SK-N-SH (cell line): ENCODE results near the gene AFAP1.

Experiments used
- CTCF ChIP-seq: fragments of 200-600 bp; sonication (generic); IDR thresholded peaks from 2 replicates; pipeline ENCODE4 v1.6.1; 2017; ENCODE audit warnings: antibody characterized with exemption, mild to moderate bottlenecking, moderate library complexity
- EZH2phosphoT487 ChIP-seq: fragments of 200-600 bp; sonication (generic); IDR thresholded peaks from 2 replicates; pipeline ENCODE4 v1.6.1; 2017; ENCODE audit warnings: low read depth, mixed run types, mild to moderate bottlenecking, antibody characterized with exemption, moderate library complexity, borderline replicate concordance
- RCOR1 ChIP-seq: fragments of 150-350 bp; IDR thresholded peaks from 2 replicates; pipeline ENCODE4 v1.6.1; 2017; ENCODE audit warnings: antibody characterized with exemption, low read length
- USF2 ChIP-seq: fragments of 150-350 bp; IDR thresholded peaks from 2 replicates; pipeline ENCODE4 v1.6.1; 2017; ENCODE audit warnings: antibody characterized with exemption, low read length, low read depth, borderline replicate concordance
- YY1 ChIP-seq: IDR thresholded peaks from 2 replicates; pipeline ENCODE4 v1.4.0; 2012; ENCODE audit warnings: low read depth, mild to moderate bottlenecking

- TF ChIP-seq CTCF, result no peak
- TF ChIP-seq RCOR1, result no peak
- no peak for TF ChIP-seq EZH2phosphoT487
- no peak for TF ChIP-seq YY1
- TF ChIP-seq USF2, result no peak
Measured at GRCh38 chr4:7737268-7737645, 202.4 kb downstream of the AFAP1 start.
